Stimulated activated CD4-positive, alpha-beta T cell treated with anti-CD3 and anti-CD28 coated beads, TNF-alpha, amount 100 ng/mL, for 4 hours (primary cell): ENCODE data around the gene NKX1-1.
"Not testable (repeated sequence)": the region's sequence is repeated elsewhere in the genome, so short reads cannot be mapped to it uniquely, and the experiment has no call there.

ENCODE experiments used
- DNase-seq, 3 experiments: peaks; one replicate each; pipeline ENCODE4 v3.0.0-alpha.2; 2020; ENCODE audit warnings: low read depth in 3 of 3

Gene NKX1-1

GRCh38 chr4:1406394-1406980 lies at the start of gene NKX1-1:
TSS of gene NKX1-1 (minus strand) at chr4:1406442. CDS start at chr4:1406442, 0 bp downstream.
- no peak for DNase-seq

- no peak for DNase-seq
Observed at GRCh38 chr4:1453731-1454130, 47.5 kb upstream of the NKX1-1 start.

GRCh38 chr4:1452431-1453051 lies 46.3 kb upstream of the NKX1-1 start:
- DNase-seq, result no peak

- DNase-seq, result no peak
Observed at GRCh38 chr4:1451752-1452122, 45.5 kb upstream of the NKX1-1 start.

GRCh38 chr4:1451106-1451751 lies 45.0 kb upstream of the NKX1-1 start:
- DNase-seq, result no peak

- no peak for DNase-seq
Observed at GRCh38 chr4:1449833-1450741, 43.8 kb upstream of the NKX1-1 start.

DNA sequence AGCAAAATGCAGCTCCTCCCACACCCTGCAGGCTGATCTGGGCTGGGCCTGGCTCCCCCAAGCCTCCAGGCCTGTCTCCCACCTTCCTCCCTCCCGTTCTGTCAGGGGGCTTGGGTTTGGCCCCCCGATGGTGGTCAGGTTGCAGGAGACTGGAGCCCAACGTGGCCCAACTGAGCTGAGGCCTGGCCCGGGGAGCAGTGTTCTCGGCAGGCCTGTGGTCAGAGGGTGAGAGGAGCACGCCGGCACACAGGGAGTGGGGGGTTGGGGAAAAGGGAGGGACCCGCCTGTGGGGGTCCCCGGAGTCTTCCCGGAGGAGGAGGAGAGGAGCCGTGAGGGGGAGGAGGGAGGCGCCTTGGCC lies 43.2 kb upstream of the NKX1-1 start:
- no peak for DNase-seq

GRCh38 chr4:1448589-1449420 lies 42.6 kb upstream of the NKX1-1 start:
- DNase-seq, result no peak

- no peak for DNase-seq
Observed at GRCh38 chr4:1447676-1448588, 41.7 kb upstream of the NKX1-1 start.

DNA sequence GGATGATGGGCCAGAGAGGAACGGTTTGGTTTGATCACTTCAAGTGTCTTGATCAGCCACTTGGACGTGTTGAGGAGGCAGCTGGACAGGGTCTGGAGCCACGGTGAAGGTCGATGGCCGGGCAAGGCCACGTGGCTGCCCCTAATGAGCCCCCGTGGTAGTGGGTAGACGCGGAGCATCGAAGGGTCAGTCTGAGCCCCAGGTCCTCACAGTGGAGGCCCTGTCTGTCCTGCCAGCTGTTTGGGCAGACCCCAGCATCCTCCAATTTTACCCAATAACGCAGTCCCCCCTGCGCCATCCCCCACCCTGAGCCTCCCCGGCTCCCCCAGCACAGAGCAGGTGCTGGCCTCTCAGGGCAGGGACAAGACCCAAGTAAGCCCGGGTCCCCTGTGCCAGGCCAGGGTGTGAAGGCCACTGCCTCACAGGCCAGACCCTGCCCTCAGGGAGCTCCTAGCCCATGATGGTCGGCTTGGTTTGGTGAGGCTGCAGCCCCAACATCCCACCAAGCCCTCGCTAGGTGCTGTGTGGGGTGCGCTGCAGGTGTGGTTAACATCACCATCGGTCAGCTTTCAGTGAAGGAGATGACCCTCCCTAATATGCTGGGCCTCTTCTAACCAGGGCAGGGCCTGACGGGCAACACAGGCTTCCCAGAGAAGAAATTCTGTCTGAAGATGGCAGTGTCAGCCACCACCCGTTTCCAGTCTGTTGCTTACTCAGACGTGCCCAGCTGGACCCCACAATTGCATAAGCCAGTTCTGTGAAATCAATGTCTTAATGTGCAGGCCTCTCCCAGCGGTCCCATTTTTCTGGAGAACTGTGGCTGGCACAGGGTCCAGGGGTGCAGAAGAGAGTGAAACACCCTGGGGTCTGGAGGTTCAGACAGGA lies 40.5 kb upstream of the NKX1-1 start:
- DNase-seq, result no peak

DNA sequence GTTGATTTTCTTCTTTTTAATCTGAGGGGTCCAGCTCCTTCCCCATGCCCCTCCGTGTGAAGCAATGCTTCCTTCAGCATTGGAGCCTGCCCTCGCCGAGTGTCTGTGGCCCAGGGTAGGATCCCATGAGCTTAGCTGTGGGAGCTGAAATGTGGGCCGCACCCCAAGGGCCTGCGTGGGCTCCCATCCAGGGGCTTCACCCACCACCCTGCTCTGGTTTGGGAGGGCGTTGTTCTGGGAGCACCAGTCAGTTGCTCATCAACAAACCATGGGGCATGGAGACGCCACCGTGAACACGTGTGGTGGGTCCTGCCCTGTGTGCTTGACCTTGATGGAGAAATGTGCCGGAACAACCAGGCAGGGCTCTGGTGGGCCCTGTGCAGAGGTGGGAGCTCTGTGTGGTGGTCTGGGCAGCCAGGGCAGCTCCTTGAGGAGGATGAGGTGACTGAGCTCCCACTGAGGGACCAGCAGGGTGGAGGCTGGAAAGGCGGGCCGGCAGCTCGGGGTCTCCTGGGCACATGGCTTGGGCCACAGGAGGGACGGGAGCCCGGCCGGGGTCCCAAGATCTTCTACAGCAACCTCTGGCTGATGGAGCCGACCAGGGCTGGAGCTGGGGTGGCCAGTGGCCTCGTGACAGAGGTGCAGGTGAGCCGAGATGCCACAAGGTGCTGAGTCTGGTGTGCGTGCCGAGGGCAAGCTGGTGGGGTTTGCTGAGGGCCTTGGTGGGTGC lies 39.6 kb upstream of the NKX1-1 start:
- DNase-seq, result no peak

GRCh38 chr4:1443688-1444172 lies 37.5 kb upstream of the NKX1-1 start:
- DNase-seq, result not testable (repeated sequence)

DNA sequence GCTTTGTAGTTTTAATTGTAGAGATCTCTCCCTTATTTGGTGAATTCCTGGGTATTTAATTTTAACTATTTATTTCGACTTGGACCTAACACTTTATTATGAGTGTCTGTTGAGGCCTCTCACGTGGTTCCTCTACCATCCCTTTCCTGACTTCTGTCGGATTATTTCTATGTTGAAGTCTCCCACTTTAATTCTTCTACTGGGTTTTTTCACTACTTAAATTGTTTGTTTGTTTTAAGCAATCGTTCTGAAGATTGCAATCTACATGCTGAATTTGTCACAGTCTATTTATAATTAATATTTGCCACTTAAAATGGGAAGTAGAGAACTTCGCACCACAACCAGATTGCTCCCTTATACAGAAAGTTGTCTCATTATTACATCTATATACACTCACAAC lies 20.8 kb upstream of the NKX1-1 start:
- DNase-seq, result no peak

GRCh38 chr4:1421657-1422056 lies 15.4 kb upstream of the NKX1-1 start:
- DNase-seq, result no peak

DNA sequence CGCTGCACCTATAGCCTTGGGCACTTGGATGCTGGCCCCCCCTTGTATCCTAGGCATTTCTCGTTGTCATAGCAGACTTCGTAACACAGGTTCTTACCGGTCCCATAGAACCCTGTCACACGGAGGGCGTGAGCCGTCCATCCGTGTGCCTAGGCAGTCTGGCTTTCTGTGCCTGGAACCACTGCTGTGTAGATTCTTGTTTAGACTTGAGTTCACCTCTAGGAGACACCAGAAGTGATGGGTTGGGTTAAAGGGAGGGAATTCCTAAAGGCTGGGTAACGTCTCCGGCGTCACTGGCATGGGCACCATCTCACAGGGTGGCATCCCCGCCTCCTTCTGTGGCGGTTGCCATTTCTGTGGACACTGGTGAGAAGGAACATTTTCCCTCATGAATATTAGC lies 13.5 kb upstream of the NKX1-1 start:
- DNase-seq, result no peak

DNA sequence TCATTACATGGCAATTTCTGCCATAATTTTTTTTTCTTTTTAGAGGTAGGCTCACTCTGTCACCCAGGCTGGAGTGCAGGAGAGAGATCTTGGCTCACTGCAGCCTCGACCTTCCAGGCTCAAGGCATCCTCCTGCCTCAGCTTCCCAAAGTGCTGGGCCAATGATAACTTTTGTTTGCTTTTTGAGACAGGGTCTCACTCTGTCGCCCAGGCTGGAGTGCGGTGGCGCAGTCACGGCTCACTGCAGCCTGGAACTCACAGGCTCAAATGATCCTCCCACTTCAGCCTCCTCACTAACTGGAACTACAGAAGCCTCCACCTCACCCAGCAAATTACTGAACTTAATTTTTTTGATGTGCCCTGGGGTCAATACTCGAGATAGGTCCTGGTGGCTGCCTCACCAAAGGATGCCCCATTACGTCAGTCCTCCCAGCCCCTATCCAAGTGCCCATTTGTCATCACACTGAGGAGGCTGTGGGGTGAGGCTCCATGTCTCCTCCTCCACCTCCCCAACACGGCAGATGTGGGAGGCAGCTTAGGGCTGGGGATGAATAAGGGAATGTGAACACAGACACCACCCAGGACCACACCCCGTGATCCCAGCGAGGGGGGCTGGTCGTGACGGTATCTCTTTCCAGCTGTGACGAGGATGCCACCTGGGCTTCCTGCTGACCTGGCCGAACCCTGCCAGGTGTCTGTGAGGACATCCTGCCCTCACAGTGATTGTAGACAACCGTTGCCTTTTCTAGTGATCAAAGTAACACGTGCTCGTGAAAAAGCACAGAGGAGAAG lies 12.4 kb upstream of the NKX1-1 start:
- DNase-seq, result no peak

DNA sequence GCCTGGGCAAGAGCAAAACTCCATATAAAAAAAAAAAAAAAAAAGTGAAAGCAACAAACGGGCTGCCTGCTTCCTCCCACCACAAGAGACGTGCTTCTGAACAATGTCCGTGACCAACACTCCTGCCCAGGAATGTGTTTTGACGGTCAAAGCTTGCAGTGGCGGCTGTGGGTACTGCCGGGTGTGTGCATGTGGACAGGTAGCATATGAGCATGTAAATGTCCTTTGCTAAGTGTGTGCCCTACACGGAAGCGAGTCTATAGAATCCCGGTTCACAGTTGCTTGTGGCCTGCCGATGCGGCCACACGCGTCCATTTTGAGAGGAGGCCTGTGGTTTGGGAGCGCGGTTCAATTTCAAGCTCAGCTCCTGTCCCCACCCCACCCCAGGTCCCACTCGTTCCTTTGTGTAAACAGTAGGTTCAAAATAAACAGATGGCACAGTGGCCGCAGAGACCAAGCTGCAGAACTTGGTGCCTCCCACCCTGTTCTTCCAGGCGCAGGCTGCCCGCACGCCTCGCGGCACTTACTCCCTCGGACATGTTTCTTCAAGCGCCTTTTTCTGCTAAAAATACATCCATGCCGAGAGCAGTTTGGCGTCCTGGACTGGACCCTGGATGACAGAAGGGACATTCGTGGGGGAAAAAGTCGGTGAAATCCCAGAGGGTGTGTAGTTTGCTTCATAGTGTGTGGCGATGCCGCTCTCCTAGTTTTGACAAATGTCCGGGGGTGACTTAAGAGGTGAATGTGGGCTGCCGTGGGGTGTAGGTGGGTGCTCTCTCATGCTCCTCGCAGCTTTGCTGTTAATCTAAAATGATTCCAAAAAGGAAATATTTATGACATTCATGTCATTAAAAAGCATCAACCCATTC lies 11.5 kb upstream of the NKX1-1 start:
- no peak for DNase-seq
